ENCODE data around the gene CUL7.
"Not testable (repeated sequence)": the region's sequence is repeated elsewhere in the genome, so short reads cannot be mapped to it uniquely, and the experiment has no call there.

The CUL7 gene

DNA sequence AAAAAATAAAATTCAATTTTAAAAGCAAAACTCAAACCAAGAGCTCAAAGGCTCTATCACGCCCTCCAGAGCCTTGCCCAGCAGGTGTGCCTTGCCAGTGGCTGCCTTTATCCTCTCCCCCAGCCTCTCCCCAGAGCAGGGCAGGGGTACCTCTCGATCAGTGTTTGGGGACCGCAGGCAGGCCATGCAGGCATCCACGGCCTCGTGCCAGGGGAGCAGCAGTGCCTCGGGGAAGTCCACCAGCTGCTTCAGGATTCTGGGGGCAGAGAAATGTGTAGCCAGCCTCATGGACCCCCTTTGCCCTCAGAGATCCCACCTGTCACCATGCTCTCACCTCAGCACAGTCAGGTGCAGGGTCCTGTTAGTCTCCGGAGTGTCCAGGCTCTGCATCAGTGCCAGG is 5.7 kb downstream of the CUL7 start:
- TF ChIP-seq, protein P1, sequence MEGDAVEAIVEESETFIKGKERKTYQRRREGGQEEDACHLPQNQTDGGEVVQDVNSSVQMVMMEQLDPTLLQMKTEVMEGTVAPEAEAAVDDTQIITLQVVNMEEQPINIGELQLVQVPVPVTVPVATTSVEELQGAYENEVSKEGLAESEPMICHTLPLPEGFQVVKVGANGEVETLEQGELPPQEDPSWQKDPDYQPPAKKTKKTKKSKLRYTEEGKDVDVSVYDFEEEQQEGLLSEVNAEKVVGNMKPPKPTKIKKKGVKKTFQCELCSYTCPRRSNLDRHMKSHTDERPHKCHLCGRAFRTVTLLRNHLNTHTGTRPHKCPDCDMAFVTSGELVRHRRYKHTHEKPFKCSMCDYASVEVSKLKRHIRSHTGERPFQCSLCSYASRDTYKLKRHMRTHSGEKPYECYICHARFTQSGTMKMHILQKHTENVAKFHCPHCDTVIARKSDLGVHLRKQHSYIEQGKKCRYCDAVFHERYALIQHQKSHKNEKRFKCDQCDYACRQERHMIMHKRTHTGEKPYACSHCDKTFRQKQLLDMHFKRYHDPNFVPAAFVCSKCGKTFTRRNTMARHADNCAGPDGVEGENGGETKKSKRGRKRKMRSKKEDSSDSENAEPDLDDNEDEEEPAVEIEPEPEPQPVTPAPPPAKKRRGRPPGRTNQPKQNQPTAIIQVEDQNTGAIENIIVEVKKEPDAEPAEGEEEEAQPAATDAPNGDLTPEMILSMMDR (conservative IDR thresholded peaks at IDR 0.05; ENCODE audit: control insufficient read depth, insufficient read depth, low read depth, low read length): no peak

DNA sequence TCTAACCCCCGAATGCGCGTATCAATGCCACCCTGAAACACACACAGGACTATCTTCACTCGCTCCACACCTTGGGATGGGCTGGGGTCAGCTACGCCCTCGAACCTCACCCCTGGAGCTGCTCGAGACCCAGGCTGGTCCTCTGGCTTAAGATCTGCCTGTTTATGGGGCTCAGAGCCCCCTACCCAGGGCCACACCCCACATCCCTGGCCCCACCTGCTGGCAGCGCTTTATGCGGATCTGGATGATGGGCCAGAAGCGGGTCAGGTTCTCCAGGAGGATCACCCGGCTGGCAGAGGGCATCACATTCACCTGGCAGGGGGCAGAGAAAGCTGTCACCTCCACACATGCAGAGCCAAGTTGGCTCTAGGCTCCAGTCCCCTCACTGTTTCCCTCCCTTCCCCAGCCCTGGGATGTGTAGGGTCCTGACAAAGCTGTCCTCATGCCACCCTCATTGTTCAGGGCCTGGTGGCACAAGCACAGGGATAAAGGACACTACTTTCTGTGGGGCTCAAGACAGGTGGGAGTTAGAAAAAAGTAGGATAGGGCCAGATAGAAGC is 8.2 kb downstream of the CUL7 start:
- DNase-seq (ENCODE audit: low read depth): no peak
- TF ChIP-seq, protein P1 (conservative IDR thresholded peaks at IDR 0.05; ENCODE audit: control insufficient read depth, insufficient read depth, low read depth, low read length): no peak
- H3K4me3 ChIP-seq (ENCODE audit: control insufficient read depth, low read depth, low read length): no peak overlapping the region

More for the DNA sequence above, 5.7 kb downstream of the CUL7 start:
- H3K4me3 ChIP-seq (ENCODE audit: control insufficient read depth, low read depth, low read length): no peak overlapping the region
- DNase-seq (ENCODE audit: low read depth): no peak

DNA sequence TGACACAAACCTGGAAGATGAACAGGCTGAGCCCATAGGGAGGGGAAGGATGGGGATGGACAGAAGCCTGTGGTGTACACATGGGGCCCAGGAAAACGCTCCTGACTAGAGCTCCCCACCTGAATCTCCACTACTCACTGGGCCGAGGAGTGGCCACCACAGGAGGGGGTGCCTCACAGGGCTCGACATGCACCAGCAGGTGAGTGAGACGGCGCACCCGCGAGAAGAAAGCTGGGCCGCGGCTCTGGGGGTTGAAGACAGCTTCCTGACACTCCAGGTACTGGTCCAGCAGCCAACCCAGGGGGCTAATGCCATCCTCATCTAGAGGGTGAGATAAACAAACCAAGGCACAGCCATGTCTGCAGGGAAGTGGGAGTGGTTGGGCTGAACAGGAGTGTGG is 10.3 kb downstream of the CUL7 start:
- no peak for DNase-seq (ENCODE audit: low read depth)
- H3K4me3 ChIP-seq (ENCODE audit: control insufficient read depth, low read depth, low read length): no peak overlapping the region
- TF ChIP-seq, protein P1 (conservative IDR thresholded peaks at IDR 0.05; ENCODE audit: control insufficient read depth, insufficient read depth, low read depth, low read length): no peak

DNA sequence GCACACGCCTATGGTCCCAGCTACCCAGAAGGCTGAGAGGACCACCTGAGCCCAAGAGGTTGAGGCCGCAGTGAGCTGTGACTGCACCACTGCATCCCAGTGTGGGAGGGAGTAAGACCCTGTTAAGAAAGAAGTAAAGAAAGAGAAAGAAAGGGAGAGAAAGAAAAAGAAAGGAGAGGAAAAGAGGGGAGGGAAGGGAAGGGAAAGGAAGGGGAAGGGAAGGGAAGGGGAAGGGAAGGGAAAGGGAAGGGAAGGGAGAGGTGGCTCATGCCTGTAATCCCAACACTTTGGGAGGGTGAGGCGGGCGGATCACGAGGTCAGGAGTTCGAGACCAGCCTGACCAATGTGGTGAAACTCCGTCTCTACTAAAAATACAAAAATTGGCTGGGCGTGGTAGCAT is 12.2 kb downstream of the CUL7 start:
- H3K4me3 ChIP-seq (ENCODE audit: control insufficient read depth, low read depth, low read length); DNase-seq (ENCODE audit: low read depth): not testable (repeated sequence)

DNA sequence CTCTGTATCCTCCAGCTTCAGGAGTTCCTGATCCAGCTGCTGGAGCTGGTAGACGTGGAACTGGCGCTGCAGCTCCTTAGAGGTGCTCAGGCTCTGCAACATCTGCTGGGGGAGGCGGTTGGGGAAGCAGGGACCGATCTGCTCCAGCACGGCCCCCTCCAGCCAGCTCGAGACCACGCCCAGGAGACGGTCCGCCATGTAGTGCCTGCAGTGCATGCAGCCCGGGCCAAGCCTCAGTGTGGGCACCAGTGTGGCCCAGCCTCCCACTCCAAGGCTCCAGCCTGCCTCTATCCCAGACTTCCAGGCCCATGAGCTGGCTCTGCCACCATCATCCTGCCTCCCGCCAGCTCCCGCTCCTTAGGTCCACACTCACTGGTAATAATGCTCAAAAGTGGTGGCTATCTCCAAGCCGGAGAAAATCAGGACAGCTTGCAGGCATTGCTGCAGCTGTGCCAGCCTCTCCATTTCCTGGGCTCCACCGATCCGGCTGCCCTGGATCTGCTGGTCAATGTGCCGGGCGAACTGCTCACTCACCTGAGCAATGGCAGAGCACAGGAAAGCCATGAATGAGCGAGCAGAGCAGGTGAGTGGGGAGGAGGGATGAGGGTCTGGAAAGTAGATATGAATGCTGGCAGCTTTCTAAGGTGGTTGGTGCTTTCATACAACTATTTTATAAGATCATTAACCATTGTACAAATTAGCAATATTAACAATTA is 13.0 kb downstream of the CUL7 start:
- TF ChIP-seq, protein P1 (conservative IDR thresholded peaks at IDR 0.05; ENCODE audit: control insufficient read depth, insufficient read depth, low read depth, low read length): no peak
- no peak for DNase-seq (ENCODE audit: low read depth)

DNA sequence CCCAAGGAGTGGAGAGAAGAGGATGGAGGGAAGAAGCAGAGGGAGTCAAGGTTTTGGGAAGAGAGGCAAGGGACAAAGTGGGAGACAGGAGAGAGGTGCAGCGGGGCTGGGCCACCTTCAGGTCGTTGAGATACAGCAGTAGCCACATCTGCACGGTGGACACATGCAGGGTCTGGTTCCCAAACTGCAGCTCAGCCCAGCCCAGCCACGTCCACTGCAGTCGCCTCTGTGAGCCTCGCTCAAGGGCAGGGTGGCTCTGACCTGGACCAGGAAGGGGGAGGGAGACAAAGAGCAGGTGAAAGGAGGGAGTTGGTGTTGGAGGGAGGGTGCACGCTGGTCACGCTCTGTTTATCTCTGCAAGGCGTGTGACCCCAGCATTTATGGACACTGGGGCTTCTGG is 14.9 kb downstream of the CUL7 start:
- DNase-seq (ENCODE audit: low read depth): no peak
- TF ChIP-seq, protein P1 (conservative IDR thresholded peaks at IDR 0.05; ENCODE audit: control insufficient read depth, insufficient read depth, low read depth, low read length): no peak
- no peak overlapping the region for H3K4me3 ChIP-seq (ENCODE audit: control insufficient read depth, low read depth, low read length)

More for the DNA sequence above, 13.0 kb downstream of the CUL7 start:
- no peak overlapping the region for H3K4me3 ChIP-seq (ENCODE audit: control insufficient read depth, low read depth, low read length)

DNA sequence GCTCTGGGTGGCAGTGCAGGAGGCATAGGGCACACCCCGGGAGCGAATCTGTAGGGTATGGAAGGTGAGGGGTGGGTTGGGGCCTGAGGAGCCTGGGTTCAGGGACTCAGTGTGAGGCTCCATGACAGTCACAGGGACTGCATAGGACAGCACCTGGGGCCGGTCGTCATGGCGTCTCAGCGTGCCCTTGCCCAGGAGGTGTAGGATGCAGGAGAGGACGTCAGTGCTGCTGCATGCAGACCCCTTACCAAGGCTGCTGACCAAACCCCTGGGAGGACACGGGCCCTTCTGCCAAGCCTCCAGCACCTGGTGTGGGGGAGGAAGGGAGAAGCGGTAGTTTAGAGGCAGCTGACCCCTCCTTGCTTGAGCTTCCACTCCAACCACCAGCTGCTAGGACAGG is 15.9 kb downstream of the CUL7 start:
- TF ChIP-seq, protein P1 (conservative IDR thresholded peaks at IDR 0.05; ENCODE audit: control insufficient read depth, insufficient read depth, low read depth, low read length): no peak
- no peak overlapping the region for H3K4me3 ChIP-seq (ENCODE audit: control insufficient read depth, low read depth, low read length)
- DNase-seq (ENCODE audit: low read depth): no peak

All from fibroblast of mammary gland (primary cell).